ENCODE results near the gene TCIRG1. TPM values are rescaled to one million over a fixed set of nuclear protein-coding genes. Genes with fewer than 3 reads are reported as not detected.

TCIRG1 gene
- total and polyA plus RNA-seq, 4 donors, result 32.2 to 96.1 (median 44.5) TPM

GRCh38 chr11:68038226-68038717 is 553 bp upstream of the TCIRG1 start (continued):
- TF ChIP-seq CTCF (IDR thresholded peaks at IDR 0.05; ENCODE audit: low read depth, low read length, missing input control), result no peak
- TF ChIP-seq TAF1 (conservative IDR thresholded peaks at IDR 0.05), result no peak

- H3K9me3 ChIP-seq (ENCODE audit: control insufficient read depth in 4 of 4, low read length in 3 of 4), result no peaks in the 10 kb centered on the region
- H3K4me3 ChIP-seq (ENCODE audit: low read depth in 1 of 3, low read length in 3 of 3), result peak overlapping the region; percentile 79 to 88 (median 80)
- WGBS, result 16% methylated on average over 10 of the region's 10 CpGs
- H3K27me3 ChIP-seq (ENCODE audit: control insufficient read depth in 4 of 4, insufficient read depth in 4 of 4, low read length in 3 of 4), result no peaks in the 10 kb centered on the region
- no peak for DNase-seq (ENCODE audit: low spot score)
- peaks cover 20 to 46% (median 29%) of the 10 kb centered on the region in 4 donors for H3K4me1 ChIP-seq (ENCODE audit: control insufficient read depth in 4 of 4, insufficient read depth in 4 of 4, low read length in 3 of 4)
- TF ChIP-seq NR2F2 (IDR thresholded peaks at IDR 0.05) (no peak), SP1 (IDR thresholded peaks at IDR 0.05) (peak; percentile 46), RAD21 (IDR thresholded peaks at IDR 0.05) (no peak), RXRA (IDR thresholded peaks at IDR 0.05) (no peak), FOXA1 (IDR thresholded peaks at IDR 0.05) (no peak), REST (IDR thresholded peaks at IDR 0.05) (peak; percentile 19), FOXA2 (IDR thresholded peaks at IDR 0.05) (no peak), CTCF (IDR thresholded peaks at IDR 0.05; ENCODE audit: low read depth, low read length, missing input control) (no peak), HNF4A (conservative IDR thresholded peaks at IDR 0.05) (peak; percentile 54 to 61), GABPA (IDR thresholded peaks at IDR 0.05 in 1 of 2, conservative IDR thresholded peaks at IDR 0.05 in 1 of 2) (no peak)
- TF ChIP-seq, protein P1, sequence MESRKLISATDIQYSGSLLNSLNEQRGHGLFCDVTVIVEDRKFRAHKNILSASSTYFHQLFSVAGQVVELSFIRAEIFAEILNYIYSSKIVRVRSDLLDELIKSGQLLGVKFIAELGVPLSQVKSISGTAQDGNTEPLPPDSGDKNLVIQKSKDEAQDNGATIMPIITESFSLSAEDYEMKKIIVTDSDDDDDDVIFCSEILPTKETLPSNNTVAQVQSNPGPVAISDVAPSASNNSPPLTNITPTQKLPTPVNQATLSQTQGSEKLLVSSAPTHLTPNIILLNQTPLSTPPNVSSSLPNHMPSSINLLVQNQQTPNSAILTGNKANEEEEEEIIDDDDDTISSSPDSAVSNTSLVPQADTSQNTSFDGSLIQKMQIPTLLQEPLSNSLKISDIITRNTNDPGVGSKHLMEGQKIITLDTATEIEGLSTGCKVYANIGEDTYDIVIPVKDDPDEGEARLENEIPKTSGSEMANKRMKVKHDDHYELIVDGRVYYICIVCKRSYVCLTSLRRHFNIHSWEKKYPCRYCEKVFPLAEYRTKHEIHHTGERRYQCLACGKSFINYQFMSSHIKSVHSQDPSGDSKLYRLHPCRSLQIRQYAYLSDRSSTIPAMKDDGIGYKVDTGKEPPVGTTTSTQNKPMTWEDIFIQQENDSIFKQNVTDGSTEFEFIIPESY (IDR thresholded peaks at IDR 0.05), result no peak
- TF ChIP-seq, protein P2, sequence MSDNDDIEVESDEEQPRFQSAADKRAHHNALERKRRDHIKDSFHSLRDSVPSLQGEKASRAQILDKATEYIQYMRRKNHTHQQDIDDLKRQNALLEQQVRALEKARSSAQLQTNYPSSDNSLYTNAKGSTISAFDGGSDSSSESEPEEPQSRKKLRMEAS (IDR thresholded peaks at IDR 0.05), result no peak
- peak overlapping the region; percentile 80 to 82 for H3K9ac ChIP-seq (ENCODE audit: low read depth in 1 of 2, low read length in 2 of 2)
- H3K36me3 ChIP-seq (ENCODE audit: control insufficient read depth in 4 of 4, insufficient read depth in 3 of 4, low read depth in 1 of 4, low read length in 3 of 4), result peaks cover 0 to 14% (median 4%) of the 10 kb centered on the region in 4 donors
- H3K27ac ChIP-seq (ENCODE audit: low read depth in 1 of 2, low read length in 2 of 2), result peak overlapping the region; percentile 93 to 98
These were observed 781 bp downstream of the TCIRG1 start for GRCh38 chr11:68039526-68040086.
